Astrocyte (in vitro differentiated cells and primary cell): ENCODE measurements around the gene SETD2.

ENCODE experiments used
- EZH2 ChIP-seq: IDR thresholded peaks from 2 replicates; pipeline ENCODE4 v1.6.1; 2012; ENCODE audit warnings: mild to moderate bottlenecking, low read length, inconsistent platforms; ENCODE audit not compliant: insufficient read depth
- TF ChIP-seq, protein P1 (sequence below): IDR thresholded peaks from 2 replicates; pipeline ENCODE4 v1.5.1; 2011; ENCODE audit warnings: low read depth, mild to moderate bottlenecking, inconsistent platforms, low read length, moderate library complexity; ENCODE audit not compliant: insufficient read depth

- TF ChIP-seq, protein P1, sequence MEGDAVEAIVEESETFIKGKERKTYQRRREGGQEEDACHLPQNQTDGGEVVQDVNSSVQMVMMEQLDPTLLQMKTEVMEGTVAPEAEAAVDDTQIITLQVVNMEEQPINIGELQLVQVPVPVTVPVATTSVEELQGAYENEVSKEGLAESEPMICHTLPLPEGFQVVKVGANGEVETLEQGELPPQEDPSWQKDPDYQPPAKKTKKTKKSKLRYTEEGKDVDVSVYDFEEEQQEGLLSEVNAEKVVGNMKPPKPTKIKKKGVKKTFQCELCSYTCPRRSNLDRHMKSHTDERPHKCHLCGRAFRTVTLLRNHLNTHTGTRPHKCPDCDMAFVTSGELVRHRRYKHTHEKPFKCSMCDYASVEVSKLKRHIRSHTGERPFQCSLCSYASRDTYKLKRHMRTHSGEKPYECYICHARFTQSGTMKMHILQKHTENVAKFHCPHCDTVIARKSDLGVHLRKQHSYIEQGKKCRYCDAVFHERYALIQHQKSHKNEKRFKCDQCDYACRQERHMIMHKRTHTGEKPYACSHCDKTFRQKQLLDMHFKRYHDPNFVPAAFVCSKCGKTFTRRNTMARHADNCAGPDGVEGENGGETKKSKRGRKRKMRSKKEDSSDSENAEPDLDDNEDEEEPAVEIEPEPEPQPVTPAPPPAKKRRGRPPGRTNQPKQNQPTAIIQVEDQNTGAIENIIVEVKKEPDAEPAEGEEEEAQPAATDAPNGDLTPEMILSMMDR: peak; percentile 4
- TF ChIP-seq EZH2: no peak
Observed at GRCh38 chr3:47164007-47164881, at the start of gene SETD2.
